Measurements from ENCODE around the gene CA10.

DNA sequence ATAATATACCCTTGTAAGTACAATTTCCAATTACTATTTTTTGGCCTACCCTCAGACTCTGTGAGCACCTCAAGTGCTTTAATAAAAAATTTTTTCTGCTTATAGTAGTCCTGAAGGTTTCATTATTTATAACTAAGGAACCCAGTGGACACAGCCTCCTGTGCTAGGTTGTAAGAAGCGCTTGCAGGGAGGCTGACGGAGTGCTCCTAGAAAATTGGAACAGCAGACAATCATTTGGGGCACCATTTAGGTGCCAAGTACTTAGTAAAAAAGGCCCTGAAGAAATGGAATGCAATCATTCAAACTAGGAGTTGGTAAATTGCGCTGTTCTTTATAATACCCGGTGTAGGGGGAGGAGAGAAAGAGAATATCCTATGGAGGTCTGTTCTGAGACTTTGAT, 19.8 kb downstream of the CA10 start:
- TF ChIP-seq, protein P1, sequence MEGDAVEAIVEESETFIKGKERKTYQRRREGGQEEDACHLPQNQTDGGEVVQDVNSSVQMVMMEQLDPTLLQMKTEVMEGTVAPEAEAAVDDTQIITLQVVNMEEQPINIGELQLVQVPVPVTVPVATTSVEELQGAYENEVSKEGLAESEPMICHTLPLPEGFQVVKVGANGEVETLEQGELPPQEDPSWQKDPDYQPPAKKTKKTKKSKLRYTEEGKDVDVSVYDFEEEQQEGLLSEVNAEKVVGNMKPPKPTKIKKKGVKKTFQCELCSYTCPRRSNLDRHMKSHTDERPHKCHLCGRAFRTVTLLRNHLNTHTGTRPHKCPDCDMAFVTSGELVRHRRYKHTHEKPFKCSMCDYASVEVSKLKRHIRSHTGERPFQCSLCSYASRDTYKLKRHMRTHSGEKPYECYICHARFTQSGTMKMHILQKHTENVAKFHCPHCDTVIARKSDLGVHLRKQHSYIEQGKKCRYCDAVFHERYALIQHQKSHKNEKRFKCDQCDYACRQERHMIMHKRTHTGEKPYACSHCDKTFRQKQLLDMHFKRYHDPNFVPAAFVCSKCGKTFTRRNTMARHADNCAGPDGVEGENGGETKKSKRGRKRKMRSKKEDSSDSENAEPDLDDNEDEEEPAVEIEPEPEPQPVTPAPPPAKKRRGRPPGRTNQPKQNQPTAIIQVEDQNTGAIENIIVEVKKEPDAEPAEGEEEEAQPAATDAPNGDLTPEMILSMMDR (IDR thresholded peaks at IDR 0.05) = no peak
- no peak for TF ChIP-seq POLR2A (IDR thresholded peaks at IDR 0.05)
